Stomach (tissue), 4 donors: Measurements from ENCODE around the gene CCDC86.

Experiments
- CTCF ChIP-seq, 7 experiments: fragments of 450-650 bp in 4 of 7; fragments of 200-600 bp in 3 of 7; sonication (generic) in 3 of 7; IDR thresholded peaks; one replicate each; pipeline ENCODE4 v1.5.1; 2016 to 2019; ENCODE audit warnings: antibody characterized with exemption in 7 of 7, control low read depth in 2 of 7, mild to moderate bottlenecking in 1 of 7
- EP300 ChIP-seq: sonication (generic); formaldehyde crosslinking; IDR thresholded peaks from one replicate; pipeline ENCODE4 v1.6.1; 2017; ENCODE audit warnings: antibody characterized with exemption
- POLR2A ChIP-seq, 4 donors: fragments of 450-650 bp; IDR thresholded peaks; one replicate each; pipeline ENCODE4 v1.6.1; 2016; ENCODE audit warnings: antibody characterized with exemption in 4 of 4, control low read depth in 2 of 4, mild to moderate bottlenecking in 1 of 4, moderate library complexity in 1 of 4

- no peak for TF ChIP-seq CTCF (IDR thresholded peaks at IDR 0.05)
- no peak for TF ChIP-seq POLR2A (IDR thresholded peaks at IDR 0.05)
- no peak for TF ChIP-seq EP300
These were observed 55.6 kb downstream of the CCDC86 start for GRCh38 chr11:60897496-60897895.
